Measurements from ENCODE around the gene GLT1D1.

GRCh38 chr12:128829861-128830504 is 23.3 kb upstream of the GLT1D1 start:
- TF ChIP-seq POLR2AphosphoS5 (IDR thresholded peaks at IDR 0.05; ENCODE audit: borderline replicate concordance, low read depth, low read length) (no peak), EZH2 (IDR thresholded peaks at IDR 0.05) (no peak), FOXP2 (optimal IDR thresholded peaks at IDR 0.05; ENCODE audit: control extremely low read depth, extremely low read length, insufficient read depth) (no peak)

All from SK-N-MC (cell line).